Measurements from ENCODE around the gene NDOR1. TPM values are rescaled to one million over a fixed set of nuclear protein-coding genes. Genes with fewer than 3 reads are reported as not detected.

The NDOR1 gene
- total RNA-seq, 1 donor from 2014 or later, result 39.4 TPM

DNA sequence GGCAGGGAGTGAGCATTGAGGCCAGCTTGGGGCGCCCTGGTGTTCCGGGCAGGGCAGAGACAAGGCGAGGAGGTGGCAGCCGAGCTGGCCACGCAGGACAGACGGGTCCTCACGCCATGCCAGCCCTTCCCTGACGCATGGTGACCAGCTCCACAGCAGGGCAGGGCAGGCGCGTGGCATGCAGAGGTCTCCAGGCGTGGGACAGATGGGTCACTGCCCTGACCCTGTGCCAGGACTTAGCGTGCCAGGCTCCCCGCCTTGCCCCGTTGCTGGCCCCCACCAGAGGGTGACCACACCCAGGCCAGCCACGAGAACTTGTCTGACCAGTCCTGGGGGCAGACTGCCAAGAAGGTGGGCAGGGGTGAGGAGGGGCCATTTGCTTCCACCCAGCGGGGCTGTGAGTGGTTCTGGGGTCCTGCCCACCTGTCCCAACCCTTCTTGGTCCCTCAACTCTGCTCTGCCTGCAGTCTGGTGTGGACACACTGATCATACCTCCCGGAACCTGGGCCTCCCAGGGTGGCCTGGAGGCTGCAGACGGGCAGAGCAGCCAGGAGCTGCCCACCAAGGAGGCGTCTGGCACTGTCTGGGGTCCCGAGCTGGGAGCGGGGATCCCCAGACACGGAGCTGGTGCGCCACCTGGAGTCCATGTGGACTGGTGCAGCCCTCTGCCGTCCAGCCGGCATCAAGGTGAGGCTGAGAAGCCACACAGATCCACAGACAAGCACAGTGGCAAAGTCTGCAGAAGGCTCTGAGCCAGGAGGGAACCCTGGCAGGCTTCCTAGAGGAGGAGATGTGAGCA, 21.8 kb downstream of the NDOR1 start, which contains the start of gene RNF224:
Gene RNF224 (plus strand): TSS at position 449 of the 799 bp plus-strand sequence. CDS start 834 bp downstream, outside the sequence.
- H3K9me3 Mint-ChIP-seq, result no peaks in the 10 kb centered on the region
- no peak within 1 kb of the TSS for H3K27ac Mint-ChIP-seq (ENCODE audit: unreplicated experiment)
- DNase-seq (ENCODE audit: low read depth, low spot score), result peak; percentile 81
- H3K36me3 Mint-ChIP-seq (ENCODE audit: low read depth), result no peaks in the 10 kb centered on the region
- peaks cover 4% of the 10 kb centered on the region for H3K4me1 Mint-ChIP-seq
- peak within 1 kb of the TSS; percentile 82 for H3K4me3 Mint-ChIP-seq
- peak; percentile 87 for TF ChIP-seq CTCF (conservative IDR thresholded peaks at IDR 0.05)
- peaks cover 6% of the 10 kb centered on the region for H3K27me3 Mint-ChIP-seq (ENCODE audit: low read depth)

DNA sequence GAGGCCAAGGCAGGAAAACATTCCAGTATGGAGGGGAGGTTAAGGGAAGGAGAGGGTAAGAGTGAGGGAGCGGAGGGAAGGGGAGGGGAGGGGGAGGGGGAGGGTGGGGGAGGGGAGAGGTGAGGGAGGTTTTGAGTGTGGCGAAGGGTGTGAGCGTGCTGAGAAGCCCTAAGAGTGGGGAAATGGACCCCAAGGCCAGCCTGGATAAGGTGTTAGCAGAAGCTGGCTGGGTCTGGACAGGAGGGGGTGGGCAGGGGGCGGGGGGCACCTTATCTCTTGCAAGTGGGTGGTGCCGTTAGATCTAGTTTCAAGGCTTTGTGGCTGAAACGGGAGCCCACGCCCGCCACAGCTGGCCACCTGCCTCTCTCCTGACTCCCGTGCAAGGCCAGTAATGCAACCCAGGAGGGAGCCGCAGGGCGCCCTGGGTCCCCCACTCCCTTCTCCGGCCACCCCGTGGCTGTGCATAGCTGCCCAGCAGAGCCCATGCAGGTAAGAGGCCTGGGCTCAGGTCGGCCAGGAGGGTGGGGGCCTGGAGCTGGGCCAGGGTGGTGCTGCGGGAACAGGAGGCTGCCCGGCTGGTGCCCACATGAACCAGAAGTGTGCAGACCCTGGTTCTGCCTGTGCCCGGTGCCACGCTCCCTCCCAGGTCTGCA, 22.5 kb downstream of the NDOR1 start:
- no peak overlapping the region for H3K27ac Mint-ChIP-seq (ENCODE audit: unreplicated experiment)
- no peak for TF ChIP-seq CTCF (conservative IDR thresholded peaks at IDR 0.05)
- peaks cover 4% of the 10 kb centered on the region for H3K4me1 Mint-ChIP-seq
- peaks cover 4% of the 10 kb centered on the region for H3K27me3 Mint-ChIP-seq (ENCODE audit: low read depth)
- H3K36me3 Mint-ChIP-seq (ENCODE audit: low read depth), result no peaks in the 10 kb centered on the region
- DNase-seq (ENCODE audit: low read depth, low spot score), result no peak
- peak overlapping the region; percentile 82 for H3K4me3 Mint-ChIP-seq
- H3K9me3 Mint-ChIP-seq, result no peaks in the 10 kb centered on the region

DNA sequence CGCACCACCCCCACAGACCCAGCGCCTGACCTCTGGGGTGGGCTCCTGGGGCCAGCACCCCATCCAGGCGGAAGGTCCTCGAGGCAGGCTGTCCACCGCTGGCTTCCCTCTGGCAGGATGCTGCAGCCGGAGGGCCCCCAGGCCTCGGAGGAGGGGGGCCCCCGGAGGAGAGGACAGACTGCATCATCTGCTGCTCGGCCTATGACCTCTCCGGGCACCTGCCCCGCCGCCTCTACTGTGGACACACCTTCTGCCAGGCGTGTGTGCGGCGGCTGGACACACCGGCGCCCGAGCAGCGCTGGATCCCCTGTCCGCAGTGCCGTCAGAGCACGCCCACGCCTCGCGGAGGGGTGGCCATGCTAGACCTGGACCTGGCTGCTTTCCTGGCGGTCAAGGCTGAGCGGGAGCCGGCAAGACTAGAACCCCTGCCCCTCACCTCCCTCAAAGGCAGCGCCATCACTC, 23.0 kb downstream of the NDOR1 start:
- Mint-ChIP-seq H3K27me3 (ENCODE audit: low read depth) (peaks cover 3% of the 10 kb centered on the region), H3K27ac (ENCODE audit: unreplicated experiment) (no peak overlapping the region), H3K4me1 (peaks cover 4% of the 10 kb centered on the region), H3K4me3 (no peak overlapping the region), H3K9me3 (no peaks in the 10 kb centered on the region), H3K36me3 (ENCODE audit: low read depth) (no peaks in the 10 kb centered on the region)
- no peak for TF ChIP-seq CTCF (conservative IDR thresholded peaks at IDR 0.05)
- DNase-seq (ENCODE audit: low read depth, low spot score), result no peak

DNA sequence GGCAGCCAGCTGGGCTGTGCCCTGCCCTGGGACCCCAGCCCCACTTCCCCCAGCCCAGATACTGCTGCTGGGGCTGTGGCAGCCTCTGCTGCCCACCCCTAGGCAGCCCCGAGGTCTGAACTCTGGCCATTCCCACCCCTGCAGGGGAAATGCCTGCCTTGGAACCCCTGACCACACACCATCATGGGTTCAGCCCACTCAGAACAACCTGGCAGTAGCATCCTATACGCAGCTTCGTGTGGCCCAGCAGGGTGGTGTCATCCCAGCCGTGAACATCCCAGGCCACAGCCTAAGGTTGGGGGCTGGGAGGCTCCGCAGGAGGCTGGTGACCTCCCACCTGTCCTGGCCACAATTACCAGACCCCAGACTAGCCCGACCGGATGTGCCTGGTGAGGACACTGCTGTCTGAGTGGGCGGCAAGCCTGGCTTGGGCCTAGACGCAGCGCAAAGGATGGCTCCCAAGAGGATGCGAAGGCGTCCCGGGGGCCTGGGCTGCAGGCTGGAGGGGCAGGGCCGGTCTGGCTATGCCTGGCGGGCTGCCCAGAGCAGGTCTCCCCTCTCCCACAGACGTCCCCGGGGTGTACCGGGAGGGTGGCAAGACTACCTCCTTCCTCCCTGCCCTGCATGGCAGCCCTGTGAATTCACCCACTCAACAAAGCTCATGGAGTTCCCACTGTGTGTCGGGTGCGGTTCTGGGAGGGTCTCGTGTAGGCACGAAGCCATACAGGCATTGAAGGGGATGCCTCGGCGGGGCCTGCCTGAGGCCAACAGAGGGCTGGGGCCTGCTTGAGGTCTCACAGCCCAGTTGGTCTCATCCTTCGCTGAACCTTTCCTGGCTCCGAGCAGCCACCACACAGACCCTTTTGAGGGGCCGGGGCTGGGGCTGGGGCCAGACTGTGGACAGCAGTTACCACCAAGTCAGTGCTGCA, 23.7 kb downstream of the NDOR1 start:
- no peak for TF ChIP-seq CTCF (conservative IDR thresholded peaks at IDR 0.05)
- Mint-ChIP-seq H3K27ac (ENCODE audit: unreplicated experiment) (no peak overlapping the region), H3K9me3 (no peaks in the 10 kb centered on the region), H3K27me3 (ENCODE audit: low read depth) (peaks cover 3% of the 10 kb centered on the region), H3K4me3 (no peak overlapping the region), H3K36me3 (ENCODE audit: low read depth) (no peaks in the 10 kb centered on the region), H3K4me1 (peaks cover 4% of the 10 kb centered on the region)
- no peak for DNase-seq (ENCODE audit: low read depth, low spot score)
